ENCODE data around the gene ATAD3C.

GRCh38 chr1:1439546-1440261 is 9.8 kb upstream of the ATAD3C start:
- no peak for TF ChIP-seq CTCF (optimal IDR thresholded peaks at IDR 0.05 in 1 of 3, IDR thresholded peaks at IDR 0.05 in 1 of 3, conservative IDR thresholded peaks at IDR 0.05 in 1 of 3; ENCODE audit: extremely low read depth in 1 of 3, insufficient read depth in 2 of 3, low read length in 3 of 3)
- TF ChIP-seq EZH2 (IDR thresholded peaks at IDR 0.05; ENCODE audit: low read length): no peak
